ENCODE data around the gene VAMP3. TPM values are rescaled to one million over a fixed set of nuclear protein-coding genes. Genes with fewer than 3 reads are reported as not detected.

Gene VAMP3
- total RNA-seq, 1 experiment from 2014 or later, result 77.8 TPM

DNA sequence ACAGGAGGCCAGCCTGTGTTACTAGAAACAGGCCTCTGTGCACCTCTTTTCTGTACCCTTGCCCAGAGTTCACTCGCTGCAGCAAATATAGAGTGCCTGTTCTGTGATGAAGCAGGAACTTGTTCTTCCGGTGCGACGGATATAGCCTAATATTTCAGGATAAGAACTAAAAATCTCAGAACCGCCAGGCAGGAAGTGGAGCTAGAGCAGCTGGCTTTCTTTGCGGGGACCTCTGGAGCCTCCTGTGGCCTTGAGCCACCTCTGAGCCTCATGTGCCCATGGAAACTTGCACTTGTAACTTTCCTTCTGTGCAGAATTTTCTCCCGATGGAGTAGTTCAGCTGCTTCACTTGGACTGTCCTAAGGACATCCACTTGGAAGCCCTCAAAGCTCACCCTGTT, 44.5 kb upstream of the VAMP3 start:
- H3K36me3 Mint-ChIP-seq (ENCODE audit: insufficient read depth, unreplicated experiment), result no peaks in the 10 kb centered on the region
- no peak overlapping the region for H3K27ac Mint-ChIP-seq (ENCODE audit: unreplicated experiment)
- CTCF ChIA-PET, result interaction anchor here (1.0 kb wide), 1 partner anchor 59 kb away, joined by 3 read pairs; no protein-coding TSS in a partner anchor
- H3K9me3 Mint-ChIP-seq (ENCODE audit: unreplicated experiment), result no peaks in the 10 kb centered on the region
- Histone ChIP-seq H3K36me3 (ENCODE audit: control insufficient read depth, insufficient read depth, low read length) (no peaks in the 10 kb centered on the region), H3K4me1 (no peaks in the 10 kb centered on the region), H3K4me3 (ENCODE audit: low read depth, low read length) (no peak overlapping the region), H3K27me3 (replicated peaks; ENCODE audit: control insufficient read depth, insufficient read depth, low read length) (no peaks in the 10 kb centered on the region; the same call in 1 of the 2 replicates), H3K9me3 (no peaks in the 10 kb centered on the region)
- DNase-seq, result no peak
- H3K4me1 Mint-ChIP-seq (ENCODE audit: low read depth, unreplicated experiment), result no peaks in the 10 kb centered on the region
- POLR2A ChIA-PET, result no interaction called here
- no peak overlapping the region for H3K4me3 Mint-ChIP-seq (ENCODE audit: unreplicated experiment)
- H3K27me3 Mint-ChIP-seq (ENCODE audit: insufficient read depth, unreplicated experiment), result no peaks in the 10 kb centered on the region
- intact Hi-C loops (cut with micrococcal nuclease; ENCODE audit: unreplicated experiment), result no loop called here
- BruUV-seq (replicated peaks), result no TSS peak
- TF ChIP-seq, protein P1, sequence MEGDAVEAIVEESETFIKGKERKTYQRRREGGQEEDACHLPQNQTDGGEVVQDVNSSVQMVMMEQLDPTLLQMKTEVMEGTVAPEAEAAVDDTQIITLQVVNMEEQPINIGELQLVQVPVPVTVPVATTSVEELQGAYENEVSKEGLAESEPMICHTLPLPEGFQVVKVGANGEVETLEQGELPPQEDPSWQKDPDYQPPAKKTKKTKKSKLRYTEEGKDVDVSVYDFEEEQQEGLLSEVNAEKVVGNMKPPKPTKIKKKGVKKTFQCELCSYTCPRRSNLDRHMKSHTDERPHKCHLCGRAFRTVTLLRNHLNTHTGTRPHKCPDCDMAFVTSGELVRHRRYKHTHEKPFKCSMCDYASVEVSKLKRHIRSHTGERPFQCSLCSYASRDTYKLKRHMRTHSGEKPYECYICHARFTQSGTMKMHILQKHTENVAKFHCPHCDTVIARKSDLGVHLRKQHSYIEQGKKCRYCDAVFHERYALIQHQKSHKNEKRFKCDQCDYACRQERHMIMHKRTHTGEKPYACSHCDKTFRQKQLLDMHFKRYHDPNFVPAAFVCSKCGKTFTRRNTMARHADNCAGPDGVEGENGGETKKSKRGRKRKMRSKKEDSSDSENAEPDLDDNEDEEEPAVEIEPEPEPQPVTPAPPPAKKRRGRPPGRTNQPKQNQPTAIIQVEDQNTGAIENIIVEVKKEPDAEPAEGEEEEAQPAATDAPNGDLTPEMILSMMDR (IDR thresholded peaks at IDR 0.05; ENCODE audit: insufficient read depth in 1 of 2, low read depth in 1 of 2, low read length in 1 of 2, severe bottlenecking in 1 of 2, unreplicated experiment in 1 of 2), result no peak

DNA sequence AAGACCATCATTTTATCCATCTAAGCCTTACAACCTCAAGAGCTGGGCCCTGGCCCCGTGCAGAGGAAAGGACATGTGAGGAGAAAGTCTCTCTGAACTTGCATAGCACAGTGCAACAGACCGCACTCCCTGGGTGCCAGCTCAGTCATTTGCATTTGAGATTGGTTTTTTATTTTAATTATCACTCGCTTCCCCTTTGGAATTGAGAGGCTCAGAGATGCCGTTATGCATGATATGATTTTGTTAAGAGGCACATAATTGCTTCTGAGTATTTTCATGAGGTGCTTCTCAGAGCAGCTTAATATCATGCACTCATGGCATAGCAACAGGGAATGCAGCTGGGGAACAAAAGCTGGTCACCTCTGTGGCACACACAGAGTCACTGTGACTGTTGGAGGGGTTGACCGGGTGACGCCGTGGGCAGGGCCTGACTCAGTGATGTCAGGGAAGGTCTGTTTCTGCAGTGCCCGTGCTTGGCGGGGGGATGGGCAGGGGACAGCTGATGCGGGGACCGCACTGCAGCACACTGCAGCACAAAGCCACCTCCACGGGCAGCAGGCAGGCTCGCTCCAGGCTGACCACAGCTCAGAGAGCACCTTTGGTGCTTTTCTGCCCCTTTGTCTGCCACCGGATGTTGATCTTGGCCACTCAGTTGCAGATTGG, 43.2 kb upstream of the VAMP3 start:
- ChIA-PET POLR2A (no interaction called here), CTCF (interaction anchor here (0.9 kb wide), 1 partner anchor 24 kb away, joined by 3 read pairs; no protein-coding TSS in a partner anchor)
- Mint-ChIP-seq H3K27ac (ENCODE audit: unreplicated experiment) (no peak overlapping the region), H3K9me3 (ENCODE audit: unreplicated experiment) (no peaks in the 10 kb centered on the region), H3K36me3 (ENCODE audit: insufficient read depth, unreplicated experiment) (no peaks in the 10 kb centered on the region), H3K27me3 (ENCODE audit: insufficient read depth, unreplicated experiment) (no peaks in the 10 kb centered on the region), H3K4me3 (ENCODE audit: unreplicated experiment) (no peak overlapping the region), H3K4me1 (ENCODE audit: low read depth, unreplicated experiment) (no peaks in the 10 kb centered on the region)
- no peak for DNase-seq
- no TSS peak for BruUV-seq (replicated peaks)
- Histone ChIP-seq H3K36me3 (ENCODE audit: control insufficient read depth, insufficient read depth, low read length) (no peaks in the 10 kb centered on the region), H3K4me3 (ENCODE audit: low read depth, low read length) (no peak overlapping the region), H3K9me3 (no peaks in the 10 kb centered on the region), H3K4me1 (no peaks in the 10 kb centered on the region), H3K27me3 (replicated peaks; ENCODE audit: control insufficient read depth, insufficient read depth, low read length) (no peaks in the 10 kb centered on the region; the same call in 1 of the 2 replicates)
- intact Hi-C loops (cut with micrococcal nuclease; ENCODE audit: unreplicated experiment), result no loop called here
- TF ChIP-seq, protein P1 (IDR thresholded peaks at IDR 0.05; ENCODE audit: insufficient read depth in 1 of 2, low read depth in 1 of 2, low read length in 1 of 2, severe bottlenecking in 1 of 2, unreplicated experiment in 1 of 2), result no peak

DNA sequence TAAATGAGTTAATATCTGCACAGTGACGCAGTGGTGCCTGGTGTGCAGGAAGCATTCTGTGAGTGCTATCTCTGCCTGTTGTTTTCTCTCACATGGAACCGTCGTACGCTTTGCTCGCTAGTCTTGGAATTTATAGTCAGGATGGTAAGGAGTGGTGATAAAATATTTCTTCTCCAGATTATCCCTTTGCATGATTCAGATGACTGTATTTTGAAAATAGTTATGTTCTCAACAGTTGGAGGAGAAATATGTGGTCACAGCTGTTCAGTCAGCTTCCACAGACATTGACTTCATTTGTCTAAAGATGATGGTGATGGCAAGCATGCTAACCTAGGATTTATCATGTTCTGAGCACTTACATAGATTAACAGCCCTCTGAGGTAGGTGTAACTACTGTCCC, 41.3 kb upstream of the VAMP3 start:
- H3K9me3 ChIP-seq, result no peaks in the 10 kb centered on the region
- Mint-ChIP-seq H3K27ac (ENCODE audit: unreplicated experiment) (no peak overlapping the region), H3K4me1 (ENCODE audit: low read depth, unreplicated experiment) (no peaks in the 10 kb centered on the region), H3K27me3 (ENCODE audit: insufficient read depth, unreplicated experiment) (no peaks in the 10 kb centered on the region), H3K4me3 (ENCODE audit: unreplicated experiment) (no peak overlapping the region), H3K9me3 (ENCODE audit: unreplicated experiment) (no peaks in the 10 kb centered on the region), H3K36me3 (ENCODE audit: insufficient read depth, unreplicated experiment) (no peaks in the 10 kb centered on the region)
- H3K4me3 ChIP-seq (ENCODE audit: low read depth, low read length), result no peak overlapping the region
- ChIA-PET CTCF (interaction anchor here (0.8 kb wide), 1 partner anchor 23 kb away, joined by 3 read pairs; no protein-coding TSS in a partner anchor), POLR2A (no interaction called here)
- intact Hi-C loops (cut with micrococcal nuclease; ENCODE audit: unreplicated experiment), result no loop called here
- no peaks in the 10 kb centered on the region for H3K36me3 ChIP-seq (ENCODE audit: control insufficient read depth, insufficient read depth, low read length)
- no TSS peak for BruUV-seq (replicated peaks)
- no peak for DNase-seq
- H3K4me1 ChIP-seq, result no peaks in the 10 kb centered on the region
- no peaks in the 10 kb centered on the region; the same call in 1 of the 2 replicates for H3K27me3 ChIP-seq (replicated peaks; ENCODE audit: control insufficient read depth, insufficient read depth, low read length)
- TF ChIP-seq, protein P1 (IDR thresholded peaks at IDR 0.05; ENCODE audit: insufficient read depth in 1 of 2, low read depth in 1 of 2, low read length in 1 of 2, severe bottlenecking in 1 of 2, unreplicated experiment in 1 of 2), result no peak

Measured in Caco-2 (cell line).